Measurements from ENCODE around the gene IGF2BP3.

GRCh38 chr7:23369100-23369499 lies 101.2 kb downstream of the IGF2BP3 start:
- TF ChIP-seq CTCF (IDR thresholded peaks at IDR 0.05) (no peak), POLR2A (IDR thresholded peaks at IDR 0.05) (no peak)
